ENCODE data around the gene FANK1. TPM values are rescaled to one million over a fixed set of nuclear protein-coding genes. Genes with fewer than 3 reads are reported as not detected.
"Not testable (repeated sequence)": the region's sequence is repeated elsewhere in the genome, so short reads cannot be mapped to it uniquely, and the experiment has no call there.

Gene FANK1
- total RNA-seq, 1 experiment from 2014 or later = 1.4 TPM

DNA sequence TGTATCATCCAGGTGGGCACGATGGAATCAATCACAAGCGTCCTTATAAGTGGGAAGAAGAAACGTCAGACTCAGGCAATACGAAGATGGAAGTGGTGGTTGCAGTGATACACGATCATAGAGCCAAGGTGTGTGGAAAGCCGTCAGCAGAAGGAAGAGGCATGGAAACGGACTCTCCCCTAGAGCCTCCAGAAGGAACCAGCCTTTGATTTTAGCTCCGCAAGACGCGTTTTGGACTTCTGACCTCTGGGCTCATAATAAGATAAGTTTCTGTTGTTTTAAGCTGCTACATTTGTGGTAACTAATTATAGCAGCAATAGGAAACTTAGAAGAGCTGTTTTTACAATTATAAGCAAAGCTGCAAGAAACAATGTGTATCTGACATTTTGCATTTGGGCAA lies 14.8 kb downstream of the FANK1 start:
- H3K27ac ChIP-seq (ENCODE audit: low read depth, low read length, poor library complexity, severe bottlenecking) = no peak overlapping the region
- no TSS peak for BruUV-seq (replicated peaks)
- no peaks in the 10 kb centered on the region for H3K4me1 ChIP-seq (ENCODE audit: insufficient read depth, low read length, poor library complexity, severe bottlenecking)
- POLR2A ChIA-PET (ENCODE audit: low non-redundant PET) = no interaction called here
- no peak for TF ChIP-seq EZH2 (IDR thresholded peaks at IDR 0.05; ENCODE audit: borderline replicate concordance, low read depth, low read length, poor library complexity, severe bottlenecking)
- TF ChIP-seq, protein P1, sequence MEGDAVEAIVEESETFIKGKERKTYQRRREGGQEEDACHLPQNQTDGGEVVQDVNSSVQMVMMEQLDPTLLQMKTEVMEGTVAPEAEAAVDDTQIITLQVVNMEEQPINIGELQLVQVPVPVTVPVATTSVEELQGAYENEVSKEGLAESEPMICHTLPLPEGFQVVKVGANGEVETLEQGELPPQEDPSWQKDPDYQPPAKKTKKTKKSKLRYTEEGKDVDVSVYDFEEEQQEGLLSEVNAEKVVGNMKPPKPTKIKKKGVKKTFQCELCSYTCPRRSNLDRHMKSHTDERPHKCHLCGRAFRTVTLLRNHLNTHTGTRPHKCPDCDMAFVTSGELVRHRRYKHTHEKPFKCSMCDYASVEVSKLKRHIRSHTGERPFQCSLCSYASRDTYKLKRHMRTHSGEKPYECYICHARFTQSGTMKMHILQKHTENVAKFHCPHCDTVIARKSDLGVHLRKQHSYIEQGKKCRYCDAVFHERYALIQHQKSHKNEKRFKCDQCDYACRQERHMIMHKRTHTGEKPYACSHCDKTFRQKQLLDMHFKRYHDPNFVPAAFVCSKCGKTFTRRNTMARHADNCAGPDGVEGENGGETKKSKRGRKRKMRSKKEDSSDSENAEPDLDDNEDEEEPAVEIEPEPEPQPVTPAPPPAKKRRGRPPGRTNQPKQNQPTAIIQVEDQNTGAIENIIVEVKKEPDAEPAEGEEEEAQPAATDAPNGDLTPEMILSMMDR (conservative IDR thresholded peaks at IDR 0.05; ENCODE audit: low read depth, low read length) = no peak
- no peaks in the 10 kb centered on the region for H3K27me3 ChIP-seq (replicated peaks; ENCODE audit: insufficient read depth, low read depth, low read length, poor library complexity)
- no peak for DNase-seq (ENCODE audit: low spot score)
- H3K4me3 ChIP-seq (ENCODE audit: low read depth, low read length, poor library complexity, severe bottlenecking) = no peak overlapping the region
- CTCF ChIA-PET = no interaction called here
- intact Hi-C loops (cut with micrococcal nuclease; ENCODE audit: unreplicated experiment) = no loop called here
- no peaks in the 10 kb centered on the region for H3K36me3 ChIP-seq (ENCODE audit: insufficient read depth, low read length, poor library complexity, severe bottlenecking)
- no peaks in the 10 kb centered on the region for H3K9me3 ChIP-seq (ENCODE audit: low read depth, low read length, poor library complexity, severe bottlenecking)

DNA sequence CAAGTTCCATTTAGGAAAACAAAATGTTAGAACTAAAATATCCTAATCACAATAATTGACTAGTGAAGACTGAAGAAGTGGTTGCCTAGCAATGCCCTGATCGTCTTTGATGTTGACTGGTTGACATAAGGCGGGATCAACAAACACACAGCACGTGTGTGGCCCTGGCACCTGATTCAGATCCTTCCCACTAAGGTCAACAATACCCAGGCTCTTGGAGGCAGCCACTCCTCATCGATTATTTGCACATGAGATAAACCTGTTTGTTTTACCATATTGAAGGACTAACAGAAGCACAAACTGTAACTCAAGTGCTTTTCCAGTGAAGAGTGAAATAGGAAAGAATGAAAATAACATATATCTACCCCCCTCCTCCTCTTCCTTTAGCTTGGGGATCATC lies 15.6 kb downstream of the FANK1 start:
- intact Hi-C loops (cut with micrococcal nuclease; ENCODE audit: unreplicated experiment) = no loop called here
- no peaks in the 10 kb centered on the region for H3K36me3 ChIP-seq (ENCODE audit: insufficient read depth, low read length, poor library complexity, severe bottlenecking)
- H3K27ac ChIP-seq (ENCODE audit: low read depth, low read length, poor library complexity, severe bottlenecking) = no peak overlapping the region
- no peak overlapping the region for H3K4me3 ChIP-seq (ENCODE audit: low read depth, low read length, poor library complexity, severe bottlenecking)
- no TSS peak for BruUV-seq (replicated peaks)
- TF ChIP-seq, protein P1 (conservative IDR thresholded peaks at IDR 0.05; ENCODE audit: low read depth, low read length) = no peak
- no peak for TF ChIP-seq EZH2 (IDR thresholded peaks at IDR 0.05; ENCODE audit: borderline replicate concordance, low read depth, low read length, poor library complexity, severe bottlenecking)
- POLR2A ChIA-PET (ENCODE audit: low non-redundant PET) = no interaction called here
- H3K27me3 ChIP-seq (replicated peaks; ENCODE audit: insufficient read depth, low read depth, low read length, poor library complexity) = no peaks in the 10 kb centered on the region
- no peaks in the 10 kb centered on the region for H3K4me1 ChIP-seq (ENCODE audit: insufficient read depth, low read length, poor library complexity, severe bottlenecking)
- CTCF ChIA-PET = no interaction called here
- DNase-seq (ENCODE audit: low spot score) = no peak
- H3K9me3 ChIP-seq (ENCODE audit: low read depth, low read length, poor library complexity, severe bottlenecking) = no peaks in the 10 kb centered on the region

DNA sequence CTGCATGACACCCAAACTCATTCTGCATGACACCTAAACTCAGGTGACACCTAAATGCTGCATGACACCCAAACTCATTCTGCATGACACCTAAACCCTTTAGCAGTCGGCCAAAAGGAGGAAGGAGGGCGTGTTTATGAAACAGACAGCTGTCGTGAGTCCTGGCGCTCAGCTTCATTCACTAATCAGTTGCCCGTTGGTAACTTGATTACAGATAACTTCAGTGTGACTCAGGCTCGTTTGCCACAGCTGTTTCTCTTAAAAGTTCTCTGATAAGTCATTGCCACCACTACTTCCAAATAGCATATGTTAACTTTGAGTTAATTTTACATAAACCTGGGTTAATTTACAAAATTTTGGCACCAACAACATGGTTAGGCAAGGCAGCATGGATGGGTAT lies 16.9 kb downstream of the FANK1 start:
- DNase-seq (ENCODE audit: low spot score); CTCF ChIA-PET; intact Hi-C loops (cut with micrococcal nuclease; ENCODE audit: unreplicated experiment); H3K27me3 ChIP-seq (replicated peaks; ENCODE audit: insufficient read depth, low read depth, low read length, poor library complexity); H3K9me3 ChIP-seq (ENCODE audit: low read depth, low read length, poor library complexity, severe bottlenecking); H3K4me1 ChIP-seq (ENCODE audit: insufficient read depth, low read length, poor library complexity, severe bottlenecking); H3K4me3 ChIP-seq (ENCODE audit: low read depth, low read length, poor library complexity, severe bottlenecking); BruUV-seq (replicated peaks); POLR2A ChIA-PET (ENCODE audit: low non-redundant PET); H3K36me3 ChIP-seq (ENCODE audit: insufficient read depth, low read length, poor library complexity, severe bottlenecking); H3K27ac ChIP-seq (ENCODE audit: low read depth, low read length, poor library complexity, severe bottlenecking): not testable (repeated sequence)

DNA sequence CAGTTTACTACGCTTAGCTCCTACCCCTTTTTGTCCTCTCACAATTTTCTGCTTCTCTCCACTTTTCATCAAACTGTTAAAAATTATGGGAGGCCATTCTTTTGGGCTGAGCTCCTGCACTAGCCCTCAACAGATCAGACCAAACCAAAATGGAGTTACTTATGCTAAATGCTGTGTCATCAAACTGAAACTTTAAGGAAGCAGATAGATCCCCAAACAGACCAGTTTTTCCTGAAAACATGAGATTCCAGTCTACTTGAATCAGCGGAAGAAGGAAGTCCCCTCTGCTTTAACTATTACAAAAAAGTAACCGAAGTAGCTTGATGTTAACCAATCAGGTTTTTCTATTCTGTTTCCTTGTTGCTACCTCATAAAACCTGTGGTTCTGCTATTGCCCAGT lies 20.6 kb downstream of the FANK1 start:
- no peaks in the 10 kb centered on the region for H3K4me1 ChIP-seq (ENCODE audit: insufficient read depth, low read length, poor library complexity, severe bottlenecking)
- H3K27ac ChIP-seq (ENCODE audit: low read depth, low read length, poor library complexity, severe bottlenecking) = no peak overlapping the region
- H3K4me3 ChIP-seq (ENCODE audit: low read depth, low read length, poor library complexity, severe bottlenecking) = no peak overlapping the region
- no peaks in the 10 kb centered on the region for H3K36me3 ChIP-seq (ENCODE audit: insufficient read depth, low read length, poor library complexity, severe bottlenecking)
- no peak for DNase-seq (ENCODE audit: low spot score)
- TF ChIP-seq, protein P1 (conservative IDR thresholded peaks at IDR 0.05; ENCODE audit: low read depth, low read length) = no peak
- no TSS peak for BruUV-seq (replicated peaks)
- ChIA-PET POLR2A (ENCODE audit: low non-redundant PET) (no interaction called here), CTCF (no interaction called here)
- H3K9me3 ChIP-seq (ENCODE audit: low read depth, low read length, poor library complexity, severe bottlenecking) = peaks cover 2% of the 10 kb centered on the region
- intact Hi-C loops (cut with micrococcal nuclease; ENCODE audit: unreplicated experiment) = no loop called here
- H3K27me3 ChIP-seq (replicated peaks; ENCODE audit: insufficient read depth, low read depth, low read length, poor library complexity) = no peaks in the 10 kb centered on the region

DNA sequence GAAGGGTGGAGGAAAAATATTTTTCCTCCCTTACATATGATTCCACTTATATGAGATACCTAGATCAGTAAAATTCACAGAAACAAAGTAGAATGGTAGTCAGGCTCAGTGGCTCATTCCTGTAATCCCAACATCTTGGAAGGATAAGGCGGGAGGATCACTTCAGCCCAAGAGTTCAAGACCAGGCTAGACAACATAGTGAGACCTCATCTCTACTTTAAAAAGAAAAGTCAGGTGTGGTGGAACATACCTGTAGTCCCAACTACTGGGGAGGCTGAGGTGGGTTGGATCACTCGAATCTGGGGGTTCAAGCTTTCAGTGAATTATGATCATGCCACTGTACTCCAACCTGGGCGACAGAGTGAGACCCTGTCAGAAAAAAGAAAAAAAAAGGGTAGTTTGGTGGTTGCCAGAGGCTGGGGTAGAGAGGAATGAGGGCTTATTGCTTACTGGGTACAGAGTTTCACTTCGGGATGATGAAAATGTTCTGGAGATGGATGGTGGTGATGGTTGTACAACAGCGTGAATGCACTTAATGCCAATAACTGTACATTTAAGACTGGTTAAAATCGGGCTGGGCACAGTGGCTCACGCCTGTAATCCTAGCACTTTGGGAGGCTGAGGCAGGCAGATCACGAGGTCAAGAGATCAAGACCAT lies 21.5 kb downstream of the FANK1 start:
- intact Hi-C loops (cut with micrococcal nuclease; ENCODE audit: unreplicated experiment); H3K4me1 ChIP-seq (ENCODE audit: insufficient read depth, low read length, poor library complexity, severe bottlenecking); POLR2A ChIA-PET (ENCODE audit: low non-redundant PET); H3K36me3 ChIP-seq (ENCODE audit: insufficient read depth, low read length, poor library complexity, severe bottlenecking); BruUV-seq (replicated peaks); CTCF ChIA-PET; DNase-seq (ENCODE audit: low spot score); H3K4me3 ChIP-seq (ENCODE audit: low read depth, low read length, poor library complexity, severe bottlenecking); H3K9me3 ChIP-seq (ENCODE audit: low read depth, low read length, poor library complexity, severe bottlenecking); H3K27ac ChIP-seq (ENCODE audit: low read depth, low read length, poor library complexity, severe bottlenecking); H3K27me3 ChIP-seq (replicated peaks; ENCODE audit: insufficient read depth, low read depth, low read length, poor library complexity): not testable (repeated sequence)
